ENCODE results near the gene IFT20. TPM values are rescaled to one million over a fixed set of nuclear protein-coding genes. Genes with fewer than 3 reads are reported as not detected.

Gene IFT20
- total and polyA plus RNA-seq, 8 donors = 24.9 to 95.6 (median 50.2) TPM

DNA sequence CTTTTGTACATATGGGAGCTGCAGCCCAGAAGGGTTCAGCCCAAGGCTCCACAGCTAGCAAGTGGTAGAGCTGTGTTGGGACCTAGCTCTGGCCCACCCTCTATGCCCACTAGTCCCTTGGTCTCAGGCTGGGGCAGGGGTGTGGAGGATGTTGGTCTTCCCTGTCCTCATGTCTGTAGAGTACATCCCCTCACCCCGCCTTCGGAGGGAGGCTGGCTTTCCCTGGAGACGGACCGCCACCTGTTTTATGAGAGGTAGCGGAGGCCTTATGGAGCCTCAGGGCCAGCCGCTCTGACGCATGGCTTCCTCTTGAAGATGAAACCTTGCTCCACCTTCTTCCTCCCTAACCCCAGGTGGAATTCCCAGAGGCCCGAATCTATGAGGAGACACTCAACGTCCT is 8.7 kb upstream of the IFT20 start:
- Histone ChIP-seq H3K36me3 (peaks cover 81 to 99% (median 99%) of the 10 kb centered on the region in 4 donors), H3K4me1 (peaks cover 38 to 54% (median 43%) of the 10 kb centered on the region in 4 donors), H3K27ac (peak overlapping the region in 2 of 5 donors; percentile 2 to 8), H3K27me3 (no peaks in the 10 kb centered on the region), H3K9me3 (no peaks in the 10 kb centered on the region), H3K4me3 (no peak overlapping the region)
- no peak for DNase-seq
- WGBS, 5 donors = 89 to 94% (median 89%) methylated on average over 7 to 9 of the region's 9 CpGs
- no peak for TF ChIP-seq POLR2AphosphoS5 (IDR thresholded peaks at IDR 0.05)
- TF ChIP-seq, protein P1, sequence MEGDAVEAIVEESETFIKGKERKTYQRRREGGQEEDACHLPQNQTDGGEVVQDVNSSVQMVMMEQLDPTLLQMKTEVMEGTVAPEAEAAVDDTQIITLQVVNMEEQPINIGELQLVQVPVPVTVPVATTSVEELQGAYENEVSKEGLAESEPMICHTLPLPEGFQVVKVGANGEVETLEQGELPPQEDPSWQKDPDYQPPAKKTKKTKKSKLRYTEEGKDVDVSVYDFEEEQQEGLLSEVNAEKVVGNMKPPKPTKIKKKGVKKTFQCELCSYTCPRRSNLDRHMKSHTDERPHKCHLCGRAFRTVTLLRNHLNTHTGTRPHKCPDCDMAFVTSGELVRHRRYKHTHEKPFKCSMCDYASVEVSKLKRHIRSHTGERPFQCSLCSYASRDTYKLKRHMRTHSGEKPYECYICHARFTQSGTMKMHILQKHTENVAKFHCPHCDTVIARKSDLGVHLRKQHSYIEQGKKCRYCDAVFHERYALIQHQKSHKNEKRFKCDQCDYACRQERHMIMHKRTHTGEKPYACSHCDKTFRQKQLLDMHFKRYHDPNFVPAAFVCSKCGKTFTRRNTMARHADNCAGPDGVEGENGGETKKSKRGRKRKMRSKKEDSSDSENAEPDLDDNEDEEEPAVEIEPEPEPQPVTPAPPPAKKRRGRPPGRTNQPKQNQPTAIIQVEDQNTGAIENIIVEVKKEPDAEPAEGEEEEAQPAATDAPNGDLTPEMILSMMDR (IDR thresholded peaks at IDR 0.05) = no peak
- TF ChIP-seq EP300 (IDR thresholded peaks at IDR 0.05) = no peak
- TF ChIP-seq POLR2A (IDR thresholded peaks at IDR 0.05) = no peak
- intact Hi-C loops (cut with DNase I; ENCODE audit: low total_unique reads) = no loop called here

DNA sequence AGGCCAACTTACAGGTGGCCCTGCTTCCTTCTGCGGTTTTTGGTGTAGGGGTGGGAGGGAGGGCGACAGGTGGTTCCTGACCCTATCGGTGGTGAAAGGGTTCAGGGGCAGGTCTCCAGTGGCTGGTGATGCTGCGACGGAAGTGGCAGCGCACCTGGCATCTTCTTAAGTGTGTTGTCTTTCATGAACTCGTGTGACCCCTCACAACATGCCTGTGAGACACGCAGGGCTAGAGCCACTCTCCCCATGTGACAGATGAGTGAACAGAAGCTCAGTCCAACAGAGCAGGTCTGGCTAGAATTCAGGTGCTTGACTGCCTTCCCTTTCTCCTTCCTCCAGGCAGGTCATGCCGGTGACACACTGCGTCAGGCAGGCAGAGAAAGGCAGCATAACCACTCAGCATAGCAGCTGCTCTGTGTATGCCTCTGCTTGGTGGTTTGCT is 8.2 kb upstream of the IFT20 start:
- 65 to 81% (median 68%) methylated on average over 8 to 10 of the region's 10 CpGs for WGBS, 5 donors
- intact Hi-C loops (cut with DNase I; ENCODE audit: low total_unique reads) = no loop called here
- H3K4me3 ChIP-seq = no peak overlapping the region
- peaks cover 39 to 58% (median 45%) of the 10 kb centered on the region in 4 donors for H3K4me1 ChIP-seq
- TF ChIP-seq POLR2AphosphoS5 (IDR thresholded peaks at IDR 0.05) (no peak), POLR2A (IDR thresholded peaks at IDR 0.05) (no peak), EP300 (IDR thresholded peaks at IDR 0.05) (no peak)
- TF ChIP-seq, protein P1 (IDR thresholded peaks at IDR 0.05) = no peak
- no peaks in the 10 kb centered on the region for H3K9me3 ChIP-seq
- no peaks in the 10 kb centered on the region for H3K27me3 ChIP-seq
- H3K27ac ChIP-seq = peak overlapping the region in 2 of 5 donors; percentile 2 to 8
- DNase-seq = no peak
- H3K36me3 ChIP-seq = peaks cover 76 to 94% (median 94%) of the 10 kb centered on the region in 4 donors

DNA sequence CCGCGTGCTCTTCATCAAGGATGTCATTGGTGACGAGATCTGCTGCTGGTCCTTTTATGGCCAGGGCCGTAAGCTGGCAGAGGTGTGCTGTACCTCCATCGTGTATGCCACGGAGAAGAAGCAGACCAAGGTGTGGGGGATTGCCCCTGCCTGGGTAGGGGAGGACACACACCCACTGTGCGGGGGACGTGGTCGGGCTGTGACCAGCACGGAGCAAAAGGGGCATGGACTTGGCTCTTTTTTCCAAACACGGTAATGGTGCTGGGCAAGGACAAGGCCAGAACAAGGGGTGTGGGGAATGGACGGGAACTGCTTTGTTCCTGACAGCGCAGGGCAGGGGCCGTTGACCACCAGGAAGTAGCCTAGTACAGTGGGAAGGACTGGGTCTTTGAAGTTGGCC is 7.0 kb upstream of the IFT20 start:
- Histone ChIP-seq H3K27me3 (no peaks in the 10 kb centered on the region), H3K9me3 (no peaks in the 10 kb centered on the region), H3K4me1 (peaks cover 40 to 60% (median 45%) of the 10 kb centered on the region in 4 donors), H3K36me3 (peaks cover 65 to 82% (median 82%) of the 10 kb centered on the region in 4 donors), H3K27ac (no peak overlapping the region), H3K4me3 (no peak overlapping the region)
- WGBS, 5 donors = 90 to 93% (median 92%) methylated on average over 14 of the region's 14 CpGs
- TF ChIP-seq POLR2AphosphoS5 (IDR thresholded peaks at IDR 0.05) (no peak), EP300 (IDR thresholded peaks at IDR 0.05) (no peak), POLR2A (IDR thresholded peaks at IDR 0.05) (no peak)
- TF ChIP-seq, protein P1 (IDR thresholded peaks at IDR 0.05) = no peak
- no peak for DNase-seq
- intact Hi-C loops (cut with DNase I; ENCODE audit: low total_unique reads) = no loop called here

DNA sequence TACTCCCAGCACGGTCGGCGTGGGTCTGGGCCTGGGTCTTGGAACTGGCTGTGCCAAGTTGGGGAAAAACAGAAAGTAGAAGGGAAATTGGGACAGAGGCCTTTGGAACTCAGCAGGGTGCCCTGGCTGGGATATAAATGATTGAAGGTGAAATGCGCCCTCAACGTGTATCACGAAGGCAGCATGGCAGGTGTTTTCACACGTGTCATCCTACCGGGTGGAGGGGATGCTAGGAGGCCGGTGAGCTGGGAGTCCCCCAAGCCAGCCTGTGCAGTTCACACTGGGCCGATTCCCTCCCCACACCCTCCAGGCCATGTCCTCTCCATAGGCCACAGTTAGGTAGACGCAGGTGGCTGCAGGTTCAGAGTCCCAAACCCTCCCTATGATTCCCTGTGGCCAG is 6.2 kb upstream of the IFT20 start:
- intact Hi-C loops (cut with DNase I; ENCODE audit: low total_unique reads) = no loop called here
- no peak overlapping the region for H3K4me3 ChIP-seq
- H3K9me3 ChIP-seq = no peaks in the 10 kb centered on the region
- H3K27me3 ChIP-seq = no peaks in the 10 kb centered on the region
- DNase-seq = no peak
- H3K4me1 ChIP-seq = peaks cover 37 to 60% (median 45%) of the 10 kb centered on the region in 4 donors
- peaks cover 60 to 75% (median 74%) of the 10 kb centered on the region in 4 donors for H3K36me3 ChIP-seq
- TF ChIP-seq EP300 (IDR thresholded peaks at IDR 0.05) (no peak), POLR2AphosphoS5 (IDR thresholded peaks at IDR 0.05) (no peak)
- TF ChIP-seq, protein P1 (IDR thresholded peaks at IDR 0.05) = no peak
- no peak overlapping the region for H3K27ac ChIP-seq
- 90 to 97% (median 93%) methylated on average over 11 of the region's 11 CpGs for WGBS, 5 donors

Data from stomach (tissue), 9 donors.